Smooth muscle cell (in vitro differentiated cells): ENCODE results near the gene TSPAN14. TPM values are rescaled to one million over a fixed set of nuclear protein-coding genes. Genes with fewer than 3 reads are reported as not detected.
A peak's percentile ranks its signal among the peaks of the same experiment; 100 is the strongest.

ENCODE experiments used
- DNase-seq: peaks from one replicate; lab custom pipeline; 2025; ENCODE audit not compliant: unreplicated experiment; lab: John Stamatoyannopoulos, UW
- H2AFZ ChIP-seq: fragments of 200-600 bp; sonication (generic); 2 replicates; pipeline ENCODE4 v1.6.0; 2016; ENCODE audit warnings: antibody characterized with exemption, low read depth, mild to moderate bottlenecking
- H3F3A ChIP-seq: fragments of 200-600 bp; sonication (generic); 2 replicates; pipeline ENCODE4 v1.6.0; 2017; ENCODE audit warnings: antibody characterized with exemption, low read depth
- H3K27ac ChIP-seq: fragments of 200-600 bp; sonication (generic); 2 replicates; pipeline ENCODE4 v1.5.1; 2016; ENCODE audit warnings: low read depth, mild to moderate bottlenecking
- H3K27me3 ChIP-seq: fragments of 200-600 bp; sonication (generic); 2 replicates; pipeline ENCODE4 v1.6.1; 2016; ENCODE audit warnings: low read depth, mild to moderate bottlenecking
- H3K36me3 ChIP-seq: fragments of 200-600 bp; sonication (generic); 2 replicates; pipeline ENCODE4 v1.5.1; 2016; ENCODE audit warnings: low read depth
- H3K4me1 ChIP-seq: fragments of 200-600 bp; sonication (generic); 2 replicates; pipeline ENCODE4 v1.5.1; 2016; ENCODE audit warnings: low read depth
- H3K4me2 ChIP-seq: fragments of 200-600 bp; sonication (generic); 2 replicates; pipeline ENCODE4 v1.6.0; 2016; ENCODE audit warnings: mild to moderate bottlenecking
- H3K4me3 ChIP-seq: fragments of 200-600 bp; sonication (generic); 2 replicates; pipeline ENCODE4 v1.5.1; 2016; ENCODE audit warnings: mild to moderate bottlenecking
- H3K79me2 ChIP-seq: fragments of 200-600 bp; sonication (generic); 2 replicates; pipeline ENCODE4 v1.6.0; 2016; ENCODE audit warnings: low read depth, mild to moderate bottlenecking
- H3K9ac ChIP-seq: fragments of 200-600 bp; sonication (generic); 2 replicates; pipeline ENCODE4 v1.6.0; 2016; ENCODE audit warnings: low read depth
- H3K9me3 ChIP-seq: fragments of 200-600 bp; sonication (generic); replicated peaks from 2 replicates; pipeline ENCODE4 v1.5.1; 2016; ENCODE audit warnings: low read depth
- H4K20me1 ChIP-seq: fragments of 200-600 bp; sonication (generic); 2 replicates; pipeline ENCODE4 v1.6.0; 2016; ENCODE audit warnings: low read depth
- WGBS: methylation state at CpG from one replicate; pipeline ENCODE4 v1.1.7; 2016; ENCODE audit warnings: low lambda C conversion rate; 5-methylcytosine and 5-hydroxymethylcytosine counted together
- polyA plus RNA-seq: library from polyadenylated mRNA; unstranded; fragments of >200 nt; fragmentation: Nextera tagmentation; extraction: Ambion mirVana; gene quantifications from 2 replicates; pipeline ENCODE4 v1.2.1, GENCODE V29; 2016
- total RNA-seq: library from RNA; depleted of rRNA; stranded (reverse); fragments of >200 nt; gene quantifications from 2 replicates; pipeline ENCODE4 v1.2.3, GENCODE V29; 2014
- TF ChIP-seq, protein P1 (sequence below): fragments of 200-600 bp; sonication (generic); IDR thresholded peaks from 2 replicates; pipeline ENCODE4 v1.5.1; 2017; ENCODE audit warnings: borderline replicate concordance, mild to moderate bottlenecking, antibody characterized with exemption; ENCODE audit not compliant: insufficient read depth, poor library complexity, severe bottlenecking

The TSPAN14 gene
- total and polyA plus RNA-seq, 2 experiments from 2014 or later: 42.7 to 46.3 TPM

DNA sequence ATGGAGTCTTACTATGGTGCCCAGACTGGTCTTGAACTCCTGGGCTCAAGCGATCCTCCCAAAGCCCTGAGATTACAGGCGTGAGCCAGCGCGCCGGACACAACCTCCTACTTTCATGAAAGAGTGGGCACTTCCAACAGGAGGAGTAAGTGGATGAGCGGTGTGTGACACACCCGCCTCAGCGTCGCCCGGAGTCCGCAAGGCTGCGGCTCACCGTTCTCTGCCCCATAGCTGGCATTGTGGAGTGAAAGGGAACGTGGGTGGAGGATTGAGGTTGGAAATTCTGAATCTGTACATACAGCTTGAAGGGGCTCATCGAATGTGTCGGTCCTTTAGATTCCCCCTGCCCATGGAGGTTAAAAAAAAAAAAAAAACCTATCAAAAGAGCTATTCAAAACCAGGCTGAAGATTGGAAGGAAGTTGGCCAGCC is 46.3 kb upstream of the TSPAN14 start:
- 13% methylated on average over 16 of the region's 16 CpGs for WGBS
- no peaks in the 10 kb centered on the region for H3K36me3 ChIP-seq
- no peaks in the 10 kb centered on the region for H3K9me3 ChIP-seq
- H4K20me1 ChIP-seq: peaks cover 20% of the 10 kb centered on the region
- DNase-seq: no peak
- peak overlapping the region; percentile 89 for H2AFZ ChIP-seq
- H3K4me1 ChIP-seq: peaks cover 44% of the 10 kb centered on the region
- H3K4me3 ChIP-seq: peak overlapping the region; percentile 72
- peaks cover 24% of the 10 kb centered on the region for H3F3A ChIP-seq
- no peaks in the 10 kb centered on the region for H3K27me3 ChIP-seq
- H3K79me2 ChIP-seq: no peaks in the 10 kb centered on the region
- peak overlapping the region; percentile 50 for H3K9ac ChIP-seq
- TF ChIP-seq, protein P1, sequence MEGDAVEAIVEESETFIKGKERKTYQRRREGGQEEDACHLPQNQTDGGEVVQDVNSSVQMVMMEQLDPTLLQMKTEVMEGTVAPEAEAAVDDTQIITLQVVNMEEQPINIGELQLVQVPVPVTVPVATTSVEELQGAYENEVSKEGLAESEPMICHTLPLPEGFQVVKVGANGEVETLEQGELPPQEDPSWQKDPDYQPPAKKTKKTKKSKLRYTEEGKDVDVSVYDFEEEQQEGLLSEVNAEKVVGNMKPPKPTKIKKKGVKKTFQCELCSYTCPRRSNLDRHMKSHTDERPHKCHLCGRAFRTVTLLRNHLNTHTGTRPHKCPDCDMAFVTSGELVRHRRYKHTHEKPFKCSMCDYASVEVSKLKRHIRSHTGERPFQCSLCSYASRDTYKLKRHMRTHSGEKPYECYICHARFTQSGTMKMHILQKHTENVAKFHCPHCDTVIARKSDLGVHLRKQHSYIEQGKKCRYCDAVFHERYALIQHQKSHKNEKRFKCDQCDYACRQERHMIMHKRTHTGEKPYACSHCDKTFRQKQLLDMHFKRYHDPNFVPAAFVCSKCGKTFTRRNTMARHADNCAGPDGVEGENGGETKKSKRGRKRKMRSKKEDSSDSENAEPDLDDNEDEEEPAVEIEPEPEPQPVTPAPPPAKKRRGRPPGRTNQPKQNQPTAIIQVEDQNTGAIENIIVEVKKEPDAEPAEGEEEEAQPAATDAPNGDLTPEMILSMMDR: no peak
- H3K4me2 ChIP-seq: peak overlapping the region; percentile 93
- H3K27ac ChIP-seq: peak overlapping the region; percentile 74

- H3K79me2 ChIP-seq: no peaks in the 10 kb centered on the region
- peak within 1 kb of the TSS; percentile 89 for H2AFZ ChIP-seq
- H4K20me1 ChIP-seq: peaks cover 20% of the 10 kb centered on the region
- H3K4me3 ChIP-seq: peak within 1 kb of the TSS; percentile 72
- H3K4me1 ChIP-seq: peaks cover 48% of the 10 kb centered on the region
- no peaks in the 10 kb centered on the region for H3K36me3 ChIP-seq
- H3K4me2 ChIP-seq: peak within 1 kb of the TSS; percentile 93
- TF ChIP-seq, protein P1: no peak
- no peaks in the 10 kb centered on the region for H3K9me3 ChIP-seq
- peak within 1 kb of the TSS; percentile 50 for H3K9ac ChIP-seq
- peak; percentile 45 for DNase-seq
- no peaks in the 10 kb centered on the region for H3K27me3 ChIP-seq
- H3F3A ChIP-seq: peaks cover 24% of the 10 kb centered on the region
- WGBS: under 1% methylated on average over 79 of the region's 96 CpGs
- peak within 1 kb of the TSS; percentile 74 for H3K27ac ChIP-seq
Measured at GRCh38 chr10:80408242-80409101, 45.6 kb upstream of the TSPAN14 start, which contains the start of gene PRXL2A. TSS of gene PRXL2A (plus strand) at chr10:80408551. CDS start at chr10:80420468, 11,917 bp downstream.

DNA sequence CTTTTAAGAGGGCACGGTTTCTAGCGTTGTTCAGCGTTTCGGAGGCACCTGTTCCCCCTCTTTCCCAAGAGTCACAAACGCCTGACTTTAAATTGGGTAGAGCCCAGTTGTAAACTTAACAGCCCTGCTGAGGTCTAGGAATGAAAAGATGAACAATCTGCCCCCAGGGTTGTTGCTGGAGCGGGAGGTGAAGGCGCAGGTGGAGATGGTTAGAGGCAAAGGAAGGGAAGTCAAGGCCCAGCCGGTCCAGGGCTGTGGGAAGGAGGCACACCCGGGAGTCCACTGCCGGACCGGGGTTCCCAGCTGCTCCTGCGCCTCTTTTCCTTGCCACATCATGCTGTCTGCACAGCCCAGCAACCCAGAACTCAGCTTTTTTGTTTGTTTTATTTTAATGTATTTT is 45.0 kb upstream of the TSPAN14 start:
- Histone ChIP-seq H3K27ac (no peak overlapping the region), H3F3A (peaks cover 26% of the 10 kb centered on the region), H3K9ac (peak overlapping the region; percentile 50), H3K4me2 (peak overlapping the region; percentile 93), H3K4me3 (peak overlapping the region; percentile 72), H4K20me1 (peaks cover 20% of the 10 kb centered on the region), H2AFZ (peak overlapping the region; percentile 89), H3K36me3 (no peaks in the 10 kb centered on the region), H3K4me1 (peaks cover 54% of the 10 kb centered on the region), H3K27me3 (no peaks in the 10 kb centered on the region), H3K9me3 (no peaks in the 10 kb centered on the region), H3K79me2 (no peaks in the 10 kb centered on the region)
- WGBS: 24% methylated on average over 12 of the region's 12 CpGs
- TF ChIP-seq, protein P1: no peak
- DNase-seq: no peak
